Renal cortical epithelial cell (primary cell): ENCODE measurements around the gene EHMT1. TPM values are rescaled to one million over a fixed set of nuclear protein-coding genes. Genes with fewer than 3 reads are reported as not detected.
A peak's percentile ranks its signal among the peaks of the same experiment; 100 is the strongest.
"Not testable (repeated sequence)": the region's sequence is repeated elsewhere in the genome, so short reads cannot be mapped to it uniquely, and the experiment has no call there.

Experiments
- DNase-seq: peaks from one replicate; pipeline ENCODE4 v3.0.0-alpha.2; 2011; ENCODE audit warnings: low read depth
- total RNA-seq: library from RNA; depleted of rRNA; stranded (reverse); fragments of >200 nt; gene quantifications from 2 replicates; pipeline ENCODE4 v1.2.3, GENCODE V29; 2014

EHMT1 gene
- total RNA-seq, 1 donor from 2014 or later: 92.8 TPM

DNA sequence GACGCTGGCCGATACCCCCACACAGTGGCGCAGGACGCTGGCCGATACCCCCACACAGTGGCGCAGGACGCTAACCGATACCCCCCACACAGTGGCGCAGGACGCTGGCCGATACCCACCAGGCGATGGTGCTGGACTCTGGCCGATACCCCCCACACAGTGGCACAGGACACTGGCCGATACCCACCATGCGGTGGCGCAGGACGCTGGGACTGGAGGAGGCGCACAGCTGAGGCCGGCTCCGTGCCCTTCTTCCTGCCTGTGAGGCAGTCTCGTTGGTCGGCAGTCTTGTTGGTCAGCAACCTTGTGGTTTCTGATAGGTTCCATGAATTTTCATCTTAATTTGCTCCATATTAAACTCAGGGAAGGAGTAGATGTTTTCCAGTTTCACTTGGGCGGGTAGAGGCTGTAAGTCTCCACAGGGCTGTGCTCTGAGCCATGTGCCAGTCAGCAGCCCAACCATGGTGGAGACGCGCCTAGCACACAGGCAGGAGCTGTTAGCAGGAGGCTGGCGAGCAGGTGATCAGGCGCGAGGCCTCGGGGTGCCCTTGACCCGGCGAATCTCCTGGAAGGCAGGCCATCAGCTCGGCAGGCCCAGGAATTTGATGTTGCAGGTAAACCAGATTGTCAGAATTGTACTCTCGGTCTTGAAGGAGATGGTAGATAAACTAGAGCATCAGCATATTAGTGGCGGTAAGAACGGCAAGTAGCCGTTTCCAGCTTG, 75.6 kb downstream of the EHMT1 start:
- no peak for DNase-seq

DNA sequence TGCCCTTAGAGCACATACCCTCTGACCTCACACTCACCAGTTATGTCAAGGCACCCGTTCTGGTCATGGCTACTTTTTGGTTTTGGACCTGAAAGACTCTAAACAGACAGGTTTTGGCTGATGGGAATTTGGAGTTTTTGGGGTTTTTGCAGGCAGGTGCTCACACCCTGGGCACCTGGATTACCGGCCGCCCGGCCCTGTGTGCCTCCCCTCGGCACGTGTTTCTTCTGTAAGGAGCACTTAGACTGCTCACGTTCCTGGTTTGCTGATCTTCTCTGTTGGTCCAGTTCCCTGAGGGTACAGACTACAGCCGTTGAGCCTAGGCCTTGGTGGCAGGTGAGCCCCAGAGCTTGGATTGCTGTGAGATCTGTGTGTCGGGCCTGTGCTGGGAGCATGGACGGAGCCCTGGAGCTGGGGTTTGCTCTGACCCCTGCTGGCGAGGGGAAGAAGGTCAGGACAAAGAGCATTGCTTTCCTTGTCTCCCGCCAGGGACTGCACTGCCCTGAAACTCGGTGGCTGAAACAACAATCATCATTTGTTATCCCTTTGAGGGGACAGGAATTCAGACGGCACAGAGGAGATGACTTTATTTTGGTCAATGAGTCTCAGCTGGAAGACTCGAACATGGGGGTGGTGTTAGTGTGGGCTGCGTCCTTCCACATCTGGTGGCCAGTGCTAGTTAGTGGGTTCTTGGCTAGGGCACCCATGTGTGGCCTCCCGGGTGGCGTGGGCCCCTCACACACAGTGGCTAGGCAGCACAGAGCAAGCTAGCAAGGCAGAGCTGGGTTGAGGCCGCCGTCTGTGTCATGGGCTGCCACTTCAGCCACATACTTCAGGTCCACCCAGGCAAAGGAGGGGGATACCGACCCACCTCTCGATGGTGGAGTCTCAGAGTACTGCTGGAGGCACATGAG, 76.4 kb downstream of the EHMT1 start:
- DNase-seq: no peak

DNA sequence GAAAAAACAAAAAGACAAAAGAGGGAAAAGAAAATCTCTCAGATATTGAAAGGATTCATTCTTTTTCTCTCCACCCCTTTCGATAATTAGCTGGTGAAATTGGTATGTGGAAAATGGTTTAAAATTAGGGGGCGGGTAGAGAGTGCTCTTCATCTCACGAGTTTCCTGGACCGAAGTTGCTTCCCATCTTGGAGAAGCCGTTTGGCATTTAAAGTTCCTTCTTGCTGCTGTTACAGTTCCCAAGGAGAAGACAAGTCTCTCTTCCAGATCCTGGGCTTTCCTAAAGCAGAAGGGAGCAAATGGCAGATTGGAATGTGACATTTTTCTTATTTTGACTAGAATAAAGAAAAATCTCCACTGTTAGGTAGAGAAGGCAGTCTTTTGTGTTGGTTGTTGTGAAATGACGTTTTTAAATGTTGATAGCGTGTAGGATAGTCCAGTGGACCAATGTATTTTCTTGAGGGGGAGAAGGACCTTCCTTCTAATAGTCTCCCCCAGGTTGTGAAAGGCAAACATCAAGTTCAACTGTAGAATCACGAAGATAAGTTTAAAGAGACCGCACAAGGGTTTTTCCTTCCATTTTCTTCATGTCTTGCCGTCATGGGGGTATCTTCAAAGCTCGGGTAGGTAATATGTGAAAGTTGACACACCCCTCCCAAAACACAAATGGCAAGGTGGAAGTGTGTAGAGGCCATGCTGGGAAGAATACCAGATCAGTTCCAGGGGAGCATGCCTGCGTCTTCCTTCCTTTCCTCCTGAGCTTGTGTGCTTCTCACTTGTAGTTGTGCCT, 77.5 kb downstream of the EHMT1 start:
- DNase-seq: no peak

DNA sequence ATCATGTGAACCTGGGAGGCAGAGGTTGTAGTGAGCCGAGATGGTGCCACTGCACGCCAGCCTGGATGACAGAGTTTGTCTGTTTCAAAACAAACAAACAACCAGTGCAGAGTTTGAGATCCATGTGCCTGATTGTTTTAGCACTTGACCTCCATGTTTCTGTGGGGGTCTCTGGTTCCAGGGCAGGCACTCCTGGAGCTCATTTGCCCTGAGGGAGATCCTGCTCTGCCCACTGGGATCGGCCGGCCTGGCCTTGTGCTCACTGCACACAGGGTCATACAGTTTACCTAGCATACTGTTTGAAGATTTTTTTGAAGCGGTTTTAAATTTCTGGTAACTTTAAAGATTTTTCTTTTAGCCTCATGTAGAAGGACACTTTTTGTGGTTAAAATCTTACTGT, 78.4 kb downstream of the EHMT1 start:
- no peak for DNase-seq

DNA sequence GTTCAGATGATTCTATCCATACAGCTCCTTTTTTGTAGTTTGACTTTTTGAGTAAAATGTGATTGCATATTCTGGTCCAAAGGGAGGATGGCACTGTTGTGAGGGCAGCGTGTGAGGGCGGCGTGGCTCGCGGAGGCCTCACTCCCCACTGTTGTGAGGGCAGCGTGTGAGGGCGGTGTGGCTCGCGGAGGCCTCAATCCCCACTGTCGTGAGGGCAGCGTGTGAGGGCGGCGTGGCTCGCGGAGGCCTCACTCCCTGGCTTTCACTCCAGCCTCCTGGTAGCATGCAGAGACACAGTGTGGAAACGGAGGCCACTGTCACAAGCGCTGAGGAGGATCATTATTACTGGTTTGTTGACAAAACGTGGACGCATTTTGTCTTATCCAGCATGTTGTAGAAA, 79.0 kb downstream of the EHMT1 start:
- DNase-seq: no peak

DNA sequence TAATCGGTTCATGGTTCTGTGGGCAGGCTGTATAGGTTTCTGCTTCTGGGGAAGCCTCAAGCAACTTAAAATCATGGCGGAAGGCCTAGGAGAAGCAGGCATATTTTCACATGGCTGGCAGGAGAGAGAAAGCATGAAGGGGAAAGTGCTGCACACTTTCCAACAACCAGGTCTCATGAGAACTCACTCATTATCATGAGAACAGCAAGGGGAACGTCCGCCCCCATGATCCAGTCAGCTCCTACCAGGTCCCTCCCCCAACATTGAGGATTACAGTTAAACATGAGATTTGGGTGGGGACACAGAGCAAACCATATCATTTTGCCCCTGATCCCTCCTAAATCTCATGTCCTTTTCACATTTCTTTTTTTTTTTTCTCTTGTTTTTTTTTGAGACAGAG, 82.1 kb downstream of the EHMT1 start:
- DNase-seq: no peak

DNA sequence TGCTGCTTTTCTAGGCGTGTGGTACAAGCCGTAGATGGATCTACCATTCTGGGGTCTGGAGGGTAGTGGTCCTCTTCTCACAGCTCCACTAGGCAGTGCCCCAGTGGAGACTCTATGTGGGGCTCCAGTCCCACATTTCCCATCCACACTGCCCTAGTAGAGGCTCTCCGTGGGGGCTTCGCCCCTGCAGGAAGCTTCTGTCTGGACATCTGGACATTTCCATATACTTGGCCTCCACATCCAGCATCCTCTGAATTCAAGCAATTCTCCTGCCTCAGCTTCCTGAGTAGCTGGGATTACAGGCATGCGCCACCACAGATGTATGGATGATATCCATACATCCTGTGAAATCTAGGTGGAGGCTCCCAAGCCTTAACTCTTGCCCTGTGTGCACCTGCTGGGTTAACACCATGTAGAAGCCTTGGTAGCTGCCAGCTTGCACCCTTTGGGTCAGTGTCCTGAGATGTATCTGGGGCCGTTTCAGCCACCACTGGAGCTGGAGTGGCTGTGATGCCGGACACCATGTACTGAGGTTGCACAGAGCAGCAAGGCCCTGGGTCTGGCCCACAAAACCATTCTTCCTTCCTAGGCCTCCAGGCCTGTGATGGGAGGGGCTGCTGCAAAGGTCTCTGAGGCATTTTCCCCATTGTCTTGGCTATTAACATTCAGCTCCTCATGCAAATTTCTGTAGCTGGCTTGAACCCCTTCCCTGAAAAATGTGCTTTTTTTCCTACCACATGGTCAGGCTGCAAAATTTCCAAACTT, 84.0 kb downstream of the EHMT1 start:
- no peak for DNase-seq

DNA sequence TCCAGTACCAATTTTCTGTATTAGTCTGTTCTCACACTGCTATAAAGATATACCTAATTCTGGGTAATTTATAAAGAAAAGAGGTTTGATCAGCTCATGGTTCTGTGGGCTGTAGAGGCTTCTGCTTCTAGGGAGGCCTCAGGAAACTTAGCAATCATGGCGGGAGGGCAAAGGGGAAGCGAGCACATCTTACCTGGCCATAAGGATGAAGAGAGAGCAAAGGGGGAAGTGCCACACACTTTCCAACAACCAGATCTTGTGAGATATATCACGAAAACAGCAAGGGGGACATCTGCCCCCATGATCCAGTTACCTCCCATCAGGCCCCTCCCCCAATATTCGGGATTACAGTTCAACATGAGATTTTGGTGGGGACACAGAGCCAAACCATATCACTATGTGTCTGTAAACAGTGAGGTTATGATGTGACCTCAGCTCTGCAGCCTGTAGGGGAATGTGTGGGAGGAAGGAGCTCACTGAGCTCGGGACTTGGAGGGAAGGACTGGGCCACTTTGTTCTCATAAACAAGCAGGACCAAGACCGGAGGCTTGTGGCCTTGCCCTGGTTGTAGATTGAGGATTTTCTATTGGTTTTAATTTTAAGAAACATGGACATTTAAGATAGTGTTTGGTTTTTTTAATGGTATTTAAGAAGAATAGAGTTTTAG, 85.2 kb downstream of the EHMT1 start:
- DNase-seq: peak; percentile 27

DNA sequence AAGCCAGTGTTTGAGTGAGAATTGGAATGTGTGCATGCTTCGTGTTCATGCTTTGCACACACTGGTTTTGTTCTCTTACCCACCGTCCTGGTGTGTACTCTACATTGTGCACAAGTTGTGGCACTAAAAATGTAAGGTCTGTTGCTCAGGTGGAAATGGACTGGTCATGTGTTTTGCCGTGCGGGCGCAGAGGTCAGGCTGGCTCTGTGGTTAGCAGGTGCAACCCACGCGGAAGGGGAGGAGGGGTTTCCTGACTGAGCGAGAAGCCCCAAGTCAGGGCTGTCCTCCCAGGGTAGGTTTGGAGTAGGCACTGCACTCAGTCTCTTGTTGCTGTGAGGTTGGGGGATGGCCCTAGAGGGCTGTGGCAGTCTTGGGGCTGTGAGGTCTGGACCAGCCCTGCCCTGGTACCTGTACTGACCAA, 86.6 kb downstream of the EHMT1 start:
- peak; percentile 25 for DNase-seq

DNA sequence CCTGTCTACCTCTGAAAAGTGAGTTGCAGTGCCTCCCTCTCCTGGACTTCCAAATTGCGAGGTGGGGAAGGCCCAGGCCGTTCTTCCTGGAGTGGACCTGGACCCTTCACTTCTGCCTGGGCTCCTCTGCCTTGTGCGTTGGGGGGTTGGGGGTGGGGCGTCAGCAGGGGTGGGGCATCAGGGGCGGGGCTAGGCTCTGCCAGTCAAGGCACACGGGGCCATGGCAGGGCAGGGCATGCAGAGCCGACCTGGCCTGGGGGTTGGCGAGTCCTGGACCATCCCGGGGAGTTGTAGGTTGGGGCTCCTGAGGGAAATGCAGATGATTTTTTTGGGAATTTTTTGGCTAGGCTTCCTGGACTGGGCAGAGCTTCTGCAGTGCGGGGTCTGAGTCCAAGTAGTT, 87.1 kb downstream of the EHMT1 start:
- DNase-seq: no peak

DNA sequence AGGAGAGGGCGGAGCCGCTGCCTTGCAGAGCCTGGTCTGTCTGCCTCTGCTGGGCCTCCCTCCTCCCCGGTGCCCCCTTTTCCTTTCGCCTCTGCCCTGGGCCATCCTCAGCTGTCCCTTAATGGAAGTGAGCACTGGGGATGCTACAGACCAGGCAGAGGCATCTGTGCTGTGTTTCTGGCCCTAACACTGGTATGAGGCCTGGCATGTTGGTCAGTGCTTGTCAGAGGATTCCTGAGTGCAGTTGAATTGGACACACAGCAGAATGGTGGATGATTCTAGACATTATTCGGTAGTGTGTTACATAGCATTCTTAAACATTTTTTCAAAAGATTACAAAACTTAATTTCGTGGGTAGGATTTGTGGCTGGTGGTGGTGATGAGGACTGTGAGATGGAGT, 88.6 kb downstream of the EHMT1 start:
- no peak for DNase-seq

DNA sequence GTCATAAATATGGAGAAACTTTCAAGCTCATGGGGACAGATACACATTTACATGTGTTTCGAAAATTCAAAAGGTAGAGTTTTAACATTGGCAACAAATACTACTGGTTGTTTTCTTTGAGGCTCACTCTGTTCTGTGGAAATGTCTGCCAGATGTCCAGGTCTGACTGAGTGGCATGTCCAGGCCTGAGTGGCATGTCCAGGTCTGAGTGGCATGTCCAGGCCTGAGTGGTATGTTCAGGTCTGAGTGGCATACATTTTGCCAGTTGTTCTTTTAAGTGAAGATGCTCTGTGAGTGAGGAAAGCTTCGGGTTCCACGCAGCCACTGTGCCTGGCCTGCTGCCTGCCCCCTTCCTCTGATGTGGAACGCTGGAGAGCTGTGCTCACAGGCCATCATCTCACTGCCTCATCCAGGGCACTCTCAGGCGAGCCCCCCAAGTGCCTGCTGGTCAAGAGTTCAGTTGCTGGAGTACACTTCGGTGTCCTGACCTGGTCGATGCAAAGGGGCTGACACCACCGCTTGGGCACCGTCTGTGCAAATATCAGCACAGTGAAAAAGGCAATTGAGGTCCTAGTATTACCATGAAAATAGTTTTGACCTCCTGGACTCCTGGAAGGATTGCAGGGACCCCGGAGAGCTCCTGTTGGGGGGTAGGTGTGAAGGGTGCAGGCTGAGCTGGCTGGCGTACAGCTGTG, 89.9 kb downstream of the EHMT1 start:
- DNase-seq: no peak

DNA sequence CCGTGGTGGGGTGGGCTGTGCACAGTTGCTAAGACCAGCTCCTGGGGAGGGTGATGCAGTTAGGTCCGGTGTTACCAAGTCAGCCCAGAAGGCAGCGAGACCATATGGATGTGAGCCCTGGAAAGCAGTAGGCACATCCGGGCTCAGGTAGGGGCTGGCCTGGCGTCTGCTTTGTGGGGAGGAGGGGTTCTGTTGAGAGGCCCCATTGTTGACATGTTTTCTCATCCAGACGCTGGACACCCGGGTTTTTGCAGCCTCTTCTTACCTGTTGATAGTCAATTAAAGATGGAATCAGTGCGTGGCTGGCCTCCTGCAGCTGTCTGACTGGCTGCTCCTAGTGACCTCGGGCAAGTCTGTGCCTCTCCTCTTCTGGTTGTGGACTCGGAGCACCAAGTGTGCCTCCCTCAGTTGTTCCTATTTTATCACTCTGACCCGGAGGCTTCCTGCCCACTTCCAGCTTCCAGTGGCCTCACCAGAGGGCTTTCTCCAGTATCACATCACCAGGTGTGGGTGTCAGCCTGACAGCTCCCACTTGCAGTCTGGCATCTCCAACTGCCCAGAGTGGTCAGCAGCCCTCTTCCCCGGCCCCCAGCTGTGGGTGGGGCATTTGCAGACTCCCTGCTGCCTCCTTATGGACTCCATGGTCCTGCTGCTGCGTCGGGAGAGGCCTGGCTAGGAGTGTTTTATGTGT, 90.8 kb downstream of the EHMT1 start:
- no peak for DNase-seq

DNA sequence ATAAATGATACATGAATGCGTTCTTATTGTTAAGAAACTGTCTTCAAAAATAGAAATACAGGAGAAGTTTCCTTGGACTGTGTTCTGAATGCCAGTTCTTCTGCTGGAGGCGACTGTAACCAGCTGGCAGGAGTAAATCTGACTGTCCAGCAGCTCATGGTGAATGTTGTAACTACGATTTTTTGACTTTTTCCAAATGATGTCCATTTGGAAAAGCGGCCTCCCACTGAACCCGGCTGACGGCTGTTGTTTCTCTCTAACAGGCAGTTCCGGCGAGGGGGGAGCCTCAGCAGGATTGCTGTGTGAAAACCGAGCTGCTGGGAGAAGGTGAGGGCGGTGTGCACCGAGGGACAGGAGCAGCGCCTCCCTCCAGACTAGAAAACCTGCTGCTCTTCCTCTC, 91.9 kb downstream of the EHMT1 start:
- DNase-seq: no peak

DNA sequence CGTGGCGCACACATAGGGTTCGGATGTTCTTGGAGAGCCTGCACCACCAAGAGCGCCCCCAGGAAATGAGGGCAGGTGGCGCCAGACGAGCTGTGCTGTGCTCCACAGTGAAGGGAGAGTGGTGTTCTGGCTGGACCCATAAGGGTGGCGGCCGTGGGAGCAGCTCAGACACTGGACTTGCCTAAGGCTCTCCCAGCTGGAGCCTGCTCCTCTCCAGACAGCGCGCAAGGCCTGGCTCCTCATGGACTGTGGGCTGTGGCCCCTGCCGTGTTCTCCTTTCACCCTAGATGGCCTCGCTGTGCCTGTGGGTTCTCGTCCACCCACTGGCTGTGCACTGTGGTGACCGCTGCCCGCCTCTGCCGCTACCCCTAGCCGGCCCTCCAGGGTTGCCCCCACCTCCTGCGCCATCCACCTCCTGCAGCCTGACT, 92.9 kb downstream of the EHMT1 start:
- no peak for DNase-seq

DNA sequence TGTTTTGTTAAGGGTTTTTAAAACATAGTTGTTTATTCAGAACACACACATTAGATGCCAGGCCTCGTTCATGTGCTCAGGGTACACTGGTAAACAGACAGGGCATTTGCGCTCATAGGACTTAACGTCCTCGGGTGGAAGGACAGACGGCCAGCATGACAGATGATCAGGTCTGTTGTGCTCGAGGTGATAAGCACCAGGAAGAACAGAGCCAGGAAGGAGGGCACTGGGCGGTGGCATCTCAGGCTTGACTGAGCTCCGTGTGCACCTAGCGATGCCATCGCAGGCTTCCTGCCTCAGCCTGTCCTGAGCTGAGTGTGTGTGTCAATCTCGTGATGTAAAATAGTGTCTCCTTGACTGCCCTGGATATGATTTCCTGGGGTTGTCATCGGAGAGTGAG, 96.5 kb downstream of the EHMT1 start:
- peak; percentile 48 for DNase-seq

DNA sequence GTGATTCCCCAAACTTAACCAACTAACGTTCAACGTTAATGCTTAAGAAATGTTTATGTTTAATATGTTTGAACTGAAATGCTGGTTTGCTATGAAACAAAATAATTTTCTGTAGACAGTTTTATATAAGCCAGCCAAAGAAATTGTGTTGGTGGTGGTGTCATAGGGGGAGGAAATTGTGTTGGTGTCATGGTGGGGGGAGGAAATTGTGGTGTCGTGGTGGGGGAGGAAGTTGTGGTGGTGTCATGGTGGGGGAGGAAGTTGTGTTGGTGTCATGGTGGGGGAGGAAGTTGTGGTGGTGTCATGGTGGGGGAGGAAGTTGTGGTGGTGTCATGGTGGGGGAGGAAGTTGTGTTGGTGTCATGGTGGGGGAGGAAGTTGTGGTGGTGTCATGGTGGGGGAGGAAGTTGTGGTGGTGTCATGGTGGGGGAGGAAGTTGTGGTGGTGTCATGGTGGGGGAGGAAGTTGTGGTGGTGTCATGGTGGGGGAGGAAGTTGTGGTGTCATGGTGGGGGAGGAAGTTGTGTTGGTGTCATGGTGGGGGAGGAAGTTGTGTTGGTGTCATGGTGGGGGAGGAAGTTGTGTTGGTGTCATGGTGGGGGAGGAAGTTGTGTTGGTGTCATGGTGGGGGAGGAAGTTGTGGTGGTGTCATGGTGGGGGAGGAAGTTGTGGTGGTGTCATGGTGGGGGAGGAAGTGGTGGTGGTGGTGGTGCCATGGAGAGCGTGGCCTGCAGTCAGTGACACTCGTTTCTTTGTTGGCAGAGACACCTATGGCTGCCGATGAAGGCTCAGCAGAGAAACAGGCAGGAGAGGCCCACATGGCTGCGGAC, 97.3 kb downstream of the EHMT1 start:
- not testable (repeated sequence) for DNase-seq

DNA sequence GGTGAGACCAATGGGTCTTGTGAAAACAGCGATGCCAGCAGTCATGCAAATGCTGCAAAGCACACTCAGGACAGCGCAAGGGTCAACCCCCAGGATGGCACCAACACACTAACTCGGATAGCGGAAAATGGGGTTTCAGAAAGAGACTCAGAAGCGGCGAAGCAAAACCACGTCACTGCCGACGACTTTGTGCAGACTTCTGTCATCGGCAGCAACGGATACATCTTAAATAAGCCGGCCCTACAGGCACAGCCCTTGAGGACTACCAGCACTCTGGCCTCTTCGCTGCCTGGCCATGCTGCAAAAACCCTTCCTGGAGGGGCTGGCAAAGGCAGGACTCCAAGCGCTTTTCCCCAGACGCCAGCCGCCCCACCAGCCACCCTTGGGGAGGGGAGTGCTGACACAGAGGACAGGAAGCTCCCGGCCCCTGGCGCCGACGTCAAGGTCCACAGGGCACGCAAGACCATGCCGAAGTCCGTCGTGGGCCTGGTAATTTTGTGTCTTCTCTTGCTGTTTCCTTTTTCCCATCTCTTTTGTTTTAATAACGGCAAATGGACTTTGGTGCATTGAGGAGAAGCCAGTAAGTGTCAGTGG, 98.0 kb downstream of the EHMT1 start:
- no peak for DNase-seq
